ENCODE results near the gene NFKBIE.
A peak's percentile ranks its signal among the peaks of the same experiment; 100 is the strongest.

NFKBIE gene

GRCh38 chr6:44257025-44257752, 8.2 kb downstream of the NFKBIE start, which contains the start of gene SLC35B2:
TSS of gene SLC35B2 (minus strand) at chr6:44257528. CDS start at chr6:44257410, 118 bp downstream.
- DNase-seq = peak; percentile 79

GRCh38 chr6:44256775-44257024, 8.7 kb downstream of the NFKBIE start:
- DNase-seq = peak; percentile 44

- DNase-seq = peak; percentile 51
These were observed 9.2 kb downstream of the NFKBIE start for GRCh38 chr6:44255871-44256774.

GRCh38 chr6:44255105-44255808, 10.1 kb downstream of the NFKBIE start:
- no peak for DNase-seq

- DNase-seq = peak; percentile 47
These were observed 10.9 kb downstream of the NFKBIE start for GRCh38 chr6:44254191-44255104.

- peak; percentile 76 for DNase-seq
These were observed 11.8 kb downstream of the NFKBIE start for GRCh38 chr6:44253307-44254101.

GRCh38 chr6:44251576-44252524, 13.5 kb downstream of the NFKBIE start:
- DNase-seq = no peak

GRCh38 chr6:44250718-44251123, 14.6 kb downstream of the NFKBIE start:
- DNase-seq = no peak

- DNase-seq = no peak
These were observed 15.2 kb downstream of the NFKBIE start for GRCh38 chr6:44250067-44250717.

- DNase-seq = no peak
These were observed 16.1 kb downstream of the NFKBIE start for GRCh38 chr6:44249082-44249748.

GRCh38 chr6:44248579-44248978, 16.8 kb downstream of the NFKBIE start:
- DNase-seq = no peak

GRCh38 chr6:44247338-44248302, 17.7 kb downstream of the NFKBIE start:
- DNase-seq = peak; percentile 87

- peak; percentile 99 for DNase-seq
These were observed 18.6 kb downstream of the NFKBIE start, which contains the start of gene HSP90AB1 for GRCh38 chr6:44246663-44247337. TSS of gene HSP90AB1 (plus strand) at chr6:44247101. CDS start at chr6:44248630, 1,529 bp downstream.

GRCh38 chr6:44245912-44246662, 19.3 kb downstream of the NFKBIE start:
- DNase-seq = peak; percentile 91

GRCh38 chr6:44245391-44245911, 19.9 kb downstream of the NFKBIE start:
- no peak for DNase-seq

- no peak for DNase-seq
These were observed 22.0 kb downstream of the NFKBIE start for GRCh38 chr6:44243345-44243744.

Data from activated CD4-positive, alpha-beta T cell treated with anti-CD3 and anti-CD28 coated beads, Interleukin-10, Interleukin-2, amounts not matched to agents 100 ng/mL and 50 ng/mL, durations not matched to agents 16 hours and 8 hours (primary cell).